ENCODE measurements around the gene HSFX3. TPM values are rescaled to one million over a fixed set of nuclear protein-coding genes. Genes with fewer than 3 reads are reported as not detected.
A peak's percentile ranks its signal among the peaks of the same experiment; 100 is the strongest.
"Not testable (repeated sequence)": the region's sequence is repeated elsewhere in the genome, so short reads cannot be mapped to it uniquely, and the experiment has no call there.

HSFX3 gene
- total RNA-seq, 1 experiment from 2014 or later: not detected

GRCh38 chrX:149531599-149531998 lies 18.1 kb downstream of the HSFX3 start:
- Mint-ChIP-seq H3K4me3 (ENCODE audit: unreplicated experiment) (no peak overlapping the region), H3K27me3 (ENCODE audit: insufficient read depth, unreplicated experiment) (no peaks in the 10 kb centered on the region), H3K9me3 (ENCODE audit: unreplicated experiment) (peaks cover 16% of the 10 kb centered on the region), H3K4me1 (ENCODE audit: insufficient read depth, unreplicated experiment) (no peaks in the 10 kb centered on the region), H3K36me3 (ENCODE audit: insufficient read depth, unreplicated experiment) (peaks cover 17% of the 10 kb centered on the region), H3K27ac (ENCODE audit: low read depth, unreplicated experiment) (no peak overlapping the region)
- CTCF ChIA-PET: no interaction called here
- no peak for DNase-seq (ENCODE audit: unreplicated experiment)
- intact Hi-C loops (cut with micrococcal nuclease): no loop called here
- no peak for TF ChIP-seq CTCF (IDR thresholded peaks at IDR 0.05; ENCODE audit: unreplicated experiment)
- BruUV-seq (replicated peaks): no TSS peak
- POLR2A ChIA-PET: no interaction called here

- BruUV-seq (replicated peaks): no TSS peak
- Mint-ChIP-seq H3K36me3 (ENCODE audit: insufficient read depth, unreplicated experiment) (peaks cover 10% of the 10 kb centered on the region), H3K27me3 (ENCODE audit: insufficient read depth, unreplicated experiment) (no peaks in the 10 kb centered on the region), H3K4me3 (ENCODE audit: unreplicated experiment) (no peak overlapping the region), H3K4me1 (ENCODE audit: insufficient read depth, unreplicated experiment) (no peaks in the 10 kb centered on the region), H3K27ac (ENCODE audit: low read depth, unreplicated experiment) (no peak overlapping the region), H3K9me3 (ENCODE audit: unreplicated experiment) (peaks cover 5% of the 10 kb centered on the region)
- POLR2A ChIA-PET: no interaction called here
- CTCF ChIA-PET: interaction anchor here (0.6 to 1.0 kb wide), 6 partner anchors 10 to 615 kb away, joined by 3 to 4 read pairs (median 3); partner anchors contain the start of gene EOLA2
- TF ChIP-seq CTCF (IDR thresholded peaks at IDR 0.05; ENCODE audit: unreplicated experiment): no peak
- intact Hi-C loops (cut with micrococcal nuclease): no loop called here
- no peak for DNase-seq (ENCODE audit: unreplicated experiment)
Observed at GRCh38 chrX:149528381-149528780, 21.3 kb downstream of the HSFX3 start.

GRCh38 chrX:149527705-149528104 lies 22.0 kb downstream of the HSFX3 start:
- Mint-ChIP-seq H3K27me3 (ENCODE audit: insufficient read depth, unreplicated experiment) (no peaks in the 10 kb centered on the region), H3K9me3 (ENCODE audit: unreplicated experiment) (peaks cover 5% of the 10 kb centered on the region), H3K36me3 (ENCODE audit: insufficient read depth, unreplicated experiment) (peaks cover 10% of the 10 kb centered on the region), H3K27ac (ENCODE audit: low read depth, unreplicated experiment) (no peak overlapping the region), H3K4me1 (ENCODE audit: insufficient read depth, unreplicated experiment) (no peaks in the 10 kb centered on the region), H3K4me3 (ENCODE audit: unreplicated experiment) (no peak overlapping the region)
- ChIA-PET POLR2A (interaction anchor here (1.0 kb wide), 1 partner anchor 413 kb away, joined by 3 read pairs; no protein-coding TSS in a partner anchor), CTCF (interaction anchor here (0.6 to 1.0 kb wide), 3 partner anchors 45 to 292 kb away, joined by 3 read pairs; no protein-coding TSS in a partner anchor)
- DNase-seq (ENCODE audit: unreplicated experiment): peak; percentile 46
- intact Hi-C loops (cut with micrococcal nuclease): no loop called here
- TF ChIP-seq CTCF (IDR thresholded peaks at IDR 0.05; ENCODE audit: unreplicated experiment): peak; percentile 26
- BruUV-seq (replicated peaks): no TSS peak

GRCh38 chrX:149526318-149527033 lies 23.2 kb downstream of the HSFX3 start:
- H3K27ac Mint-ChIP-seq (ENCODE audit: low read depth, unreplicated experiment); BruUV-seq (replicated peaks); POLR2A ChIA-PET; H3K27me3 Mint-ChIP-seq (ENCODE audit: insufficient read depth, unreplicated experiment); DNase-seq (ENCODE audit: unreplicated experiment); H3K4me3 Mint-ChIP-seq (ENCODE audit: unreplicated experiment); H3K4me1 Mint-ChIP-seq (ENCODE audit: insufficient read depth, unreplicated experiment); H3K36me3 Mint-ChIP-seq (ENCODE audit: insufficient read depth, unreplicated experiment); H3K9me3 Mint-ChIP-seq (ENCODE audit: unreplicated experiment); intact Hi-C loops (cut with micrococcal nuclease): not testable (repeated sequence)
- CTCF ChIA-PET: interaction anchor here (0.6 to 1.1 kb wide), 3 partner anchors 11 to 424 kb away, joined by 3 to 5 read pairs (median 4); no protein-coding TSS in a partner anchor

GRCh38 chrX:149525903-149526302 lies 23.8 kb downstream of the HSFX3 start:
- H3K36me3 Mint-ChIP-seq (ENCODE audit: insufficient read depth, unreplicated experiment); H3K9me3 Mint-ChIP-seq (ENCODE audit: unreplicated experiment); POLR2A ChIA-PET; DNase-seq (ENCODE audit: unreplicated experiment); intact Hi-C loops (cut with micrococcal nuclease); H3K27ac Mint-ChIP-seq (ENCODE audit: low read depth, unreplicated experiment); H3K27me3 Mint-ChIP-seq (ENCODE audit: insufficient read depth, unreplicated experiment); BruUV-seq (replicated peaks); H3K4me3 Mint-ChIP-seq (ENCODE audit: unreplicated experiment); H3K4me1 Mint-ChIP-seq (ENCODE audit: insufficient read depth, unreplicated experiment): not testable (repeated sequence)
- CTCF ChIA-PET: interaction anchor here (1.0 kb wide), 1 partner anchor 10 kb away, joined by 5 read pairs; no protein-coding TSS in a partner anchor

GRCh38 chrX:149525389-149525788 lies 24.3 kb downstream of the HSFX3 start:
- H3K27me3 Mint-ChIP-seq (ENCODE audit: insufficient read depth, unreplicated experiment); H3K9me3 Mint-ChIP-seq (ENCODE audit: unreplicated experiment); CTCF ChIA-PET; H3K27ac Mint-ChIP-seq (ENCODE audit: low read depth, unreplicated experiment); H3K36me3 Mint-ChIP-seq (ENCODE audit: insufficient read depth, unreplicated experiment); intact Hi-C loops (cut with micrococcal nuclease); H3K4me3 Mint-ChIP-seq (ENCODE audit: unreplicated experiment); BruUV-seq (replicated peaks); POLR2A ChIA-PET; DNase-seq (ENCODE audit: unreplicated experiment); H3K4me1 Mint-ChIP-seq (ENCODE audit: insufficient read depth, unreplicated experiment): not testable (repeated sequence)

Measured in MCF 10A (cell line).